H9 (cell line): ENCODE data around the gene IL17RA. TPM values are rescaled to one million over a fixed set of nuclear protein-coding genes. Genes with fewer than 3 reads are reported as not detected.

ENCODE experiments used
- DNase-seq: peaks from one replicate; pipeline ENCODE4 v3.0.0-alpha.2; 2017
- H2AFZ ChIP-seq: one replicate; pipeline ENCODE4 v1.6.1; 2013; ENCODE audit warnings: mild to moderate bottlenecking, low read length, control low read depth, moderate library complexity
- H2AK5ac ChIP-seq: 2 replicates; pipeline ENCODE4 v1.6.1; 2013; ENCODE audit warnings: low read length, control low read depth, mixed read lengths; ENCODE audit not compliant: insufficient read length
- H2BK120ac ChIP-seq: one replicate; pipeline ENCODE4 v1.6.1; 2013; ENCODE audit warnings: low read depth, mild to moderate bottlenecking, low read length, control low read depth, inconsistent platforms; ENCODE audit not compliant: poor library complexity, severe bottlenecking
- H2BK12ac ChIP-seq: 2 replicates; pipeline ENCODE4 v1.6.1; 2013; ENCODE audit warnings: low read length, control low read depth, mixed read lengths, low read depth; ENCODE audit not compliant: insufficient read length
- H2BK15ac ChIP-seq: 2 replicates; pipeline ENCODE4 v1.6.1; 2013; ENCODE audit warnings: low read depth, low read length, control low read depth
- H2BK20ac ChIP-seq: one replicate; pipeline ENCODE4 v1.6.1; 2013; ENCODE audit warnings: low read depth, mild to moderate bottlenecking, low read length, control low read depth, inconsistent platforms; ENCODE audit not compliant: poor library complexity, severe bottlenecking
- H2BK5ac ChIP-seq: 2 replicates; pipeline ENCODE4 v1.6.1; 2013; ENCODE audit warnings: low read length, control low read depth, mixed read lengths; ENCODE audit not compliant: insufficient read length
- H3K14ac ChIP-seq: 2 replicates; pipeline ENCODE4 v1.6.1; 2013; ENCODE audit warnings: low read length, control low read depth; ENCODE audit not compliant: insufficient read depth
- H3K18ac ChIP-seq: 2 replicates; pipeline ENCODE4 v1.6.1; 2013; ENCODE audit warnings: low read depth, mild to moderate bottlenecking, mixed read lengths, low read length, control low read depth; ENCODE audit not compliant: insufficient read length
- H3K23ac ChIP-seq: 2 replicates; pipeline ENCODE4 v1.6.1; 2013; ENCODE audit warnings: low read length, control low read depth, mixed read lengths, low read depth; ENCODE audit not compliant: insufficient read length
- H3K23me2 ChIP-seq: 2 replicates; pipeline ENCODE4 v1.6.1; 2013; ENCODE audit warnings: low read depth, mild to moderate bottlenecking, mixed read lengths, low read length, control low read depth; ENCODE audit not compliant: insufficient read length, poor library complexity, severe bottlenecking
- H3K27ac ChIP-seq: 2 replicates; pipeline ENCODE4 v1.5.1; 2013; ENCODE audit warnings: low read length, control low read depth, mixed read lengths, low read depth; ENCODE audit not compliant: insufficient read length
- H3K27me3 ChIP-seq: 2 replicates; pipeline ENCODE4 v1.6.1; 2013; ENCODE audit warnings: low read length, control low read depth, inconsistent platforms; ENCODE audit not compliant: insufficient read depth
- H3K4ac ChIP-seq: 2 replicates; pipeline ENCODE4 v1.6.1; 2013; ENCODE audit warnings: low read depth, mild to moderate bottlenecking, control low read depth, inconsistent platforms, low read length, moderate library complexity
- H3K4me1 ChIP-seq: 2 replicates; pipeline ENCODE4 v1.6.1; 2013; ENCODE audit warnings: low read length, control low read depth, inconsistent platforms; ENCODE audit not compliant: insufficient read depth
- H3K4me2 ChIP-seq: 2 replicates; pipeline ENCODE4 v1.6.1; 2013; ENCODE audit warnings: low read length, control low read depth, mixed read lengths; ENCODE audit not compliant: insufficient read length, insufficient read depth
- H3K56ac ChIP-seq: 2 replicates; pipeline ENCODE4 v1.6.1; 2013; ENCODE audit warnings: low read depth, mild to moderate bottlenecking, mixed read lengths, low read length, control low read depth; ENCODE audit not compliant: insufficient read length
- H3K79me1 ChIP-seq: 2 replicates; pipeline ENCODE4 v1.6.1; 2013; ENCODE audit warnings: low read depth, mild to moderate bottlenecking, moderate library complexity, low read length, control low read depth, inconsistent platforms; ENCODE audit not compliant: insufficient read depth, poor library complexity, severe bottlenecking
- H3K79me2 ChIP-seq: 2 replicates; pipeline ENCODE4 v1.6.1; 2013; ENCODE audit warnings: low read length, control low read depth, inconsistent platforms; ENCODE audit not compliant: insufficient read depth
- H3K9ac ChIP-seq: 2 replicates; pipeline ENCODE4 v1.6.1; 2013; ENCODE audit warnings: low read length, control low read depth, mixed read lengths; ENCODE audit not compliant: insufficient read length; ENCODE audit errors: extremely low read depth
- H3K9me3 ChIP-seq: one replicate; pipeline ENCODE4 v1.6.1; 2013; ENCODE audit warnings: low read depth, low read length, inconsistent platforms; ENCODE audit not compliant: control insufficient read depth
- H3T11ph ChIP-seq: one replicate; pipeline ENCODE4 v1.6.1; 2013; ENCODE audit warnings: mild to moderate bottlenecking, low read length, control low read depth, inconsistent platforms
- H4K20me1 ChIP-seq: one replicate; pipeline ENCODE4 v1.6.1; 2013; ENCODE audit not compliant: control insufficient read depth, insufficient read length, insufficient read depth
- H4K5ac ChIP-seq: 2 replicates; pipeline ENCODE4 v1.6.1; 2013; ENCODE audit warnings: low read depth, mild to moderate bottlenecking, mixed read lengths, low read length, control low read depth; ENCODE audit not compliant: insufficient read length
- H4K8ac ChIP-seq: replicated peaks from 2 replicates; pipeline ENCODE4 v1.6.1; 2013; ENCODE audit warnings: low read length, control low read depth, mixed read lengths, low read depth; ENCODE audit not compliant: insufficient read length
- H4K91ac ChIP-seq: 2 replicates; pipeline ENCODE4 v1.6.1; 2013; ENCODE audit warnings: low read depth, mild to moderate bottlenecking, moderate library complexity, mixed read lengths, low read length, control low read depth; ENCODE audit not compliant: insufficient read length
- H3K27ac Mint-ChIP-seq, 3 experiments: 2 replicates in 2 of 3; 3 replicates in 1 of 3; pipeline ENCODE4 v1.8.0; 2020 to 2021; ENCODE audit warnings: mixed read lengths in 3 of 3, mild to moderate bottlenecking in 1 of 3, moderate library complexity in 1 of 3
- H3K27me3 Mint-ChIP-seq: 2 replicates; pipeline ENCODE4 v1.8.0; 2021; ENCODE audit warnings: low read depth, mild to moderate bottlenecking, moderate library complexity, mixed read lengths
- H3K36me3 Mint-ChIP-seq, 3 experiments: 2 replicates in 2 of 3; 3 replicates in 1 of 3; pipeline ENCODE4 v1.8.0; 2020 to 2021; ENCODE audit warnings: low read depth in 3 of 3, mixed read lengths in 3 of 3; ENCODE audit not compliant: insufficient read depth in 1 of 3
- H3K4me1 Mint-ChIP-seq, 2 experiments: 2 replicates each; pipeline ENCODE4 v1.8.0; 2020; ENCODE audit warnings: mixed read lengths in 2 of 2
- H3K4me3 Mint-ChIP-seq, 2 experiments: 2 replicates in 1 of 2; 3 replicates in 1 of 2; pipeline ENCODE4 v1.8.0; 2020 to 2021; ENCODE audit warnings: mild to moderate bottlenecking in 2 of 2, mixed read lengths in 2 of 2, moderate library complexity in 1 of 2
- H3K9me3 Mint-ChIP-seq, 2 experiments: 2 replicates in 1 of 2; 3 replicates in 1 of 2; pipeline ENCODE4 v1.8.0; 2020; ENCODE audit warnings: mild to moderate bottlenecking in 2 of 2, mixed read lengths in 2 of 2, moderate library complexity in 1 of 2
- CTCF ChIP-seq: fragments of 200-600 bp; sonication (generic); conservative IDR thresholded peaks from 3 replicates; pipeline ENCODE4 v1.8.0; 2021; ENCODE audit warnings: antibody characterized with exemption, mild to moderate bottlenecking
- total RNA-seq: library from RNA; stranded (reverse); gene quantifications from 2 replicates; pipeline ENCODE4 v1.2.1, GENCODE V29; 2021

Gene IL17RA
- total RNA-seq, 1 experiment from 2014 or later: 12.4 TPM

- Histone ChIP-seq H2BK20ac (no peak overlapping the region), H3K14ac (no peak overlapping the region), H3K23me2 (no peaks in the 10 kb centered on the region), H3K4ac (no peak overlapping the region), H4K20me1 (no peaks in the 10 kb centered on the region), H2BK5ac (no peak overlapping the region), H3K23ac (no peak overlapping the region), H4K8ac (no peak overlapping the region), H3K79me1 (no peaks in the 10 kb centered on the region), H3K9ac (no peak overlapping the region), H3K79me2 (no peaks in the 10 kb centered on the region), H2AFZ (no peak overlapping the region), H2AK5ac (no peak overlapping the region), H3K4me2 (no peak overlapping the region), H3K27ac (no peak overlapping the region), H3T11ph (no peak overlapping the region), H4K5ac (no peak overlapping the region), H3K27me3 (no peaks in the 10 kb centered on the region), H3K4me1 (0 out of 2 replicates have a peak, but pooled peaks cover 2% of the 10 kb centered on the region), H3K9me3 (no peaks in the 10 kb centered on the region), H2BK120ac (no peak overlapping the region), H2BK12ac (no peak overlapping the region), H3K18ac (no peak overlapping the region), H3K56ac (no peak overlapping the region), H2BK15ac (no peak overlapping the region), H4K91ac (no peak overlapping the region)
- Mint-ChIP-seq H3K27me3 (peaks cover 2% of the 10 kb centered on the region; the same call in 1 of the 2 replicates), H3K27ac (no peak overlapping the region), H3K36me3 (no peaks in the 10 kb centered on the region), H3K9me3 (no peaks in the 10 kb centered on the region), H3K4me1 (peaks cover 6 to 7% of the 10 kb centered on the region in 2 experiments), H3K4me3 (no peak overlapping the region)
- TF ChIP-seq CTCF: no peak
- DNase-seq: no peak
Observed at GRCh38 chr22:17077255-17077654, 7.5 kb upstream of the IL17RA start.
